ENCODE data around the gene ZCCHC10.
"Not testable (repeated sequence)": the region's sequence is repeated elsewhere in the genome, so short reads cannot be mapped to it uniquely, and the experiment has no call there.

ZCCHC10 gene

GRCh38 chr5:133048993-133049725 lies 22.8 kb upstream of the ZCCHC10 start:
- Histone ChIP-seq H3K4me3 (ENCODE audit: low read length) (no peak overlapping the region), H3F3A (ENCODE audit: insufficient read depth, low read length) (peaks cover 18% of the 10 kb centered on the region), H3K36me3 (replicated peaks; ENCODE audit: insufficient read depth, low read length) (no peaks in the 10 kb centered on the region), H3K9me2 (replicated peaks; ENCODE audit: insufficient read depth, low read length) (no peaks in the 10 kb centered on the region), H3K79me2 (ENCODE audit: low read length) (peaks cover 35% of the 10 kb centered on the region), H3K27ac (ENCODE audit: low read length) (no peak overlapping the region), H3K4me2 (ENCODE audit: low read depth, low read length) (no peak overlapping the region), H3K4me1 (ENCODE audit: low read length) (peaks cover 14% of the 10 kb centered on the region), H3K9ac (ENCODE audit: low read length) (no peak overlapping the region), H3K9me3 (replicated peaks; ENCODE audit: insufficient read depth, low read length) (no peaks in the 10 kb centered on the region), H3K27me3 (replicated peaks; ENCODE audit: insufficient read depth, low read length) (no peaks in the 10 kb centered on the region), H2AFZ (ENCODE audit: low read length) (no peak overlapping the region), H4K20me1 (ENCODE audit: insufficient read depth, low read length) (no peaks in the 10 kb centered on the region)
- no peak for DNase-seq
- TF ChIP-seq EZH2 (optimal IDR thresholded peaks at IDR 0.05; ENCODE audit: low read depth, low read length) (no peak), EZH2phosphoT487 (IDR thresholded peaks at IDR 0.05; ENCODE audit: low read length) (no peak), CTCF (IDR thresholded peaks at IDR 0.05; ENCODE audit: low read length) (no peak)

GRCh38 chr5:133047404-133047803 lies 21.1 kb upstream of the ZCCHC10 start:
- Histone ChIP-seq H3K9ac (ENCODE audit: low read length) (no peak overlapping the region), H3K9me3 (replicated peaks; ENCODE audit: insufficient read depth, low read length) (no peaks in the 10 kb centered on the region), H3K27me3 (replicated peaks; ENCODE audit: insufficient read depth, low read length) (no peaks in the 10 kb centered on the region), H2AFZ (ENCODE audit: low read length) (no peak overlapping the region), H3K4me1 (ENCODE audit: low read length) (peaks cover 8% of the 10 kb centered on the region), H3K9me2 (replicated peaks; ENCODE audit: insufficient read depth, low read length) (no peaks in the 10 kb centered on the region), H3K4me3 (ENCODE audit: low read length) (no peak overlapping the region), H3K79me2 (ENCODE audit: low read length) (peaks cover 17% of the 10 kb centered on the region), H3K4me2 (ENCODE audit: low read depth, low read length) (no peak overlapping the region), H3F3A (ENCODE audit: insufficient read depth, low read length) (peaks cover 16% of the 10 kb centered on the region), H3K27ac (ENCODE audit: low read length) (no peak overlapping the region), H4K20me1 (ENCODE audit: insufficient read depth, low read length) (no peaks in the 10 kb centered on the region), H3K36me3 (replicated peaks; ENCODE audit: insufficient read depth, low read length) (no peaks in the 10 kb centered on the region)
- DNase-seq, result no peak
- no peak for TF ChIP-seq EZH2 (optimal IDR thresholded peaks at IDR 0.05; ENCODE audit: low read depth, low read length)
- no peak for TF ChIP-seq EZH2phosphoT487 (IDR thresholded peaks at IDR 0.05; ENCODE audit: low read length)
- TF ChIP-seq CTCF (IDR thresholded peaks at IDR 0.05; ENCODE audit: low read length), result no peak

- H3K27me3 ChIP-seq (replicated peaks; ENCODE audit: insufficient read depth, low read length); H3K9ac ChIP-seq (ENCODE audit: low read length); H3K9me2 ChIP-seq (replicated peaks; ENCODE audit: insufficient read depth, low read length); H3K4me1 ChIP-seq (ENCODE audit: low read length); H3K36me3 ChIP-seq (replicated peaks; ENCODE audit: insufficient read depth, low read length); H4K20me1 ChIP-seq (ENCODE audit: insufficient read depth, low read length); H3F3A ChIP-seq (ENCODE audit: insufficient read depth, low read length); H3K27ac ChIP-seq (ENCODE audit: low read length); H3K4me3 ChIP-seq (ENCODE audit: low read length); DNase-seq; H2AFZ ChIP-seq (ENCODE audit: low read length); H3K4me2 ChIP-seq (ENCODE audit: low read depth, low read length); H3K9me3 ChIP-seq (replicated peaks; ENCODE audit: insufficient read depth, low read length): not testable (repeated sequence)
- H3K79me2 ChIP-seq (ENCODE audit: low read length), result peaks cover 12% of the 10 kb centered on the region
Measured at GRCh38 chr5:133046560-133046959, 20.2 kb upstream of the ZCCHC10 start.

- H3K36me3 ChIP-seq (replicated peaks; ENCODE audit: insufficient read depth, low read length), result no peaks in the 10 kb centered on the region
- no peak overlapping the region for H2AFZ ChIP-seq (ENCODE audit: low read length)
- no peak overlapping the region for H3K4me2 ChIP-seq (ENCODE audit: low read depth, low read length)
Measured at GRCh38 chr5:133041910-133042309, 15.6 kb upstream of the ZCCHC10 start.

More at GRCh38 chr5:133041910-133042309, 15.6 kb upstream of the ZCCHC10 start:
- Histone ChIP-seq H3K4me3 (ENCODE audit: low read length) (no peak overlapping the region), H3K9me2 (replicated peaks; ENCODE audit: insufficient read depth, low read length) (no peaks in the 10 kb centered on the region), H3K9ac (ENCODE audit: low read length) (no peak overlapping the region), H3K4me1 (ENCODE audit: low read length) (no peaks in the 10 kb centered on the region), H3F3A (ENCODE audit: insufficient read depth, low read length) (no peaks in the 10 kb centered on the region), H3K27me3 (replicated peaks; ENCODE audit: insufficient read depth, low read length) (no peaks in the 10 kb centered on the region), H4K20me1 (ENCODE audit: insufficient read depth, low read length) (no peaks in the 10 kb centered on the region), H3K79me2 (ENCODE audit: low read length) (no peaks in the 10 kb centered on the region), H3K27ac (ENCODE audit: low read length) (no peak overlapping the region), H3K9me3 (replicated peaks; ENCODE audit: insufficient read depth, low read length) (no peaks in the 10 kb centered on the region)
- TF ChIP-seq CTCF (IDR thresholded peaks at IDR 0.05; ENCODE audit: low read length) (no peak), EZH2phosphoT487 (IDR thresholded peaks at IDR 0.05; ENCODE audit: low read length) (no peak), EZH2 (optimal IDR thresholded peaks at IDR 0.05; ENCODE audit: low read depth, low read length) (no peak)
- DNase-seq, result no peak

Data from MM.1S (cell line).